ENCODE measurements around the gene FZD1.

GRCh38 chr7:91280185-91280584 is 16.0 kb downstream of the FZD1 start:
- TF ChIP-seq CTCF (IDR thresholded peaks at IDR 0.05) (no peak), POLR2A (IDR thresholded peaks at IDR 0.05) (no peak)
